SK-N-SH treated with all-trans-retinoic acid at 6 μM for 48 hours (cell line): ENCODE measurements around the gene ARAP3.

Experiments used
- ATAC-seq: fragments of 200-7000 bp; cut with Tn5 transposase; 3 replicates; pipeline ENCODE4 v1.9.1; 2020; ENCODE audit warnings: mild to moderate bottlenecking, moderate library complexity
- ARNTL ChIP-seq: fragments of 450-650 bp; formaldehyde crosslinking; IDR thresholded peaks from 2 replicates; pipeline ENCODE4 v1.5.0; 2020; ENCODE audit warnings: low read depth, mild to moderate bottlenecking, moderate library complexity, borderline replicate concordance
- BACH2 ChIP-seq: fragments of 250-450 bp; sonication (Bioruptor Pico); IDR thresholded peaks from 2 replicates; pipeline ENCODE4 v1.9.0; 2021; ENCODE audit warnings: mild to moderate bottlenecking, borderline replicate concordance
- CSRNP3 ChIP-seq: fragments of 250-450 bp; sonication (Bioruptor Pico); IDR thresholded peaks from 2 replicates; pipeline ENCODE4 v1.5.1; 2021; ENCODE audit warnings: mild to moderate bottlenecking, moderate library complexity
- ESRRG ChIP-seq: fragments of 250-450 bp; sonication (Bioruptor Pico); IDR thresholded peaks from 2 replicates; pipeline ENCODE4 v1.6.1; 2021; ENCODE audit warnings: mild to moderate bottlenecking
- ISL1 ChIP-seq: fragments of 250-450 bp; sonication (Bioruptor Pico); IDR thresholded peaks from 2 replicates; pipeline ENCODE4 v2.1.2; 2022; ENCODE audit warnings: mild to moderate bottlenecking, moderate library complexity
- OSR1 ChIP-seq: fragments of 250-450 bp; sonication (Bioruptor Pico); IDR thresholded peaks from 2 replicates; pipeline ENCODE4 v1.8.0; 2022; ENCODE audit warnings: moderate library complexity, mild to moderate bottlenecking, inconsistent platforms
- PATZ1 ChIP-seq: fragments of 250-450 bp; sonication (Bioruptor Pico); IDR thresholded peaks from 2 replicates; pipeline ENCODE4 v1.8.0; 2020; ENCODE audit warnings: mild to moderate bottlenecking, moderate library complexity, borderline replicate concordance
- POU6F1 ChIP-seq: fragments of 250-450 bp; sonication (Bioruptor Pico); IDR thresholded peaks from 2 replicates; pipeline ENCODE4 v1.8.0; 2021; ENCODE audit warnings: low read depth, mild to moderate bottlenecking, moderate library complexity, borderline replicate concordance
- PPARA ChIP-seq: fragments of 250-450 bp; sonication (Bioruptor Pico); IDR thresholded peaks from 2 replicates; pipeline ENCODE4 v1.5.0; 2020; ENCODE audit warnings: mild to moderate bottlenecking, borderline replicate concordance
- RARB ChIP-seq: fragments of 250-450 bp; sonication (Bioruptor Pico); IDR thresholded peaks from 2 replicates; pipeline ENCODE4 v1.8.0; 2021; ENCODE audit warnings: mild to moderate bottlenecking, moderate library complexity
- SNAI2 ChIP-seq: fragments of 250-450 bp; sonication (Bioruptor Pico); IDR thresholded peaks from 2 replicates; pipeline ENCODE4 v1.5.0; 2020; ENCODE audit warnings: mild to moderate bottlenecking, moderate library complexity
- TCF4 ChIP-seq: fragments of 250-450 bp; sonication (Bioruptor Pico); IDR thresholded peaks from 2 replicates; pipeline ENCODE4 v1.8.0; 2021; ENCODE audit warnings: mild to moderate bottlenecking, moderate library complexity, borderline replicate concordance
- TOX ChIP-seq: fragments of 250-450 bp; sonication (Bioruptor Pico); IDR thresholded peaks from 2 replicates; pipeline ENCODE4 v1.8.0; 2021; ENCODE audit warnings: mild to moderate bottlenecking, moderate library complexity, borderline replicate concordance
- TSHZ2 ChIP-seq: fragments of 250-450 bp; sonication (Bioruptor Pico); IDR thresholded peaks from 2 replicates; pipeline ENCODE4 v1.5.0; 2020; ENCODE audit warnings: mild to moderate bottlenecking, moderate library complexity
- ZC3H10 ChIP-seq: fragments of 250-450 bp; sonication (Bioruptor Pico); IDR thresholded peaks from 2 replicates; pipeline ENCODE4 v1.5.1; 2021; ENCODE audit warnings: mild to moderate bottlenecking, moderate library complexity
- ZFP3 ChIP-seq: fragments of 250-450 bp; sonication (Bioruptor Pico); IDR thresholded peaks from 2 replicates; pipeline ENCODE4 v1.5.0; 2020; ENCODE audit warnings: mild to moderate bottlenecking, moderate library complexity
- ZFP30 ChIP-seq: fragments of 450-650 bp; formaldehyde crosslinking; IDR thresholded peaks from 2 replicates; pipeline ENCODE4 v1.5.0; 2022; ENCODE audit warnings: mild to moderate bottlenecking, moderate library complexity
- ZNF565 ChIP-seq: fragments of 450-650 bp; formaldehyde crosslinking; conservative IDR thresholded peaks from 2 replicates; pipeline ENCODE4 v1.5.0; 2020; ENCODE audit warnings: low read depth, mild to moderate bottlenecking, moderate library complexity
- ZNF70 ChIP-seq: fragments of 450-650 bp; formaldehyde crosslinking; IDR thresholded peaks from 2 replicates; pipeline ENCODE4 v1.5.0; 2020; ENCODE audit warnings: mild to moderate bottlenecking, moderate library complexity

ARAP3 gene

GRCh38 chr5:141704782-141705297, 22.8 kb upstream of the ARAP3 start:
- ATAC-seq = no peak
- TF ChIP-seq TOX (CRISPR knock-in tag) = no peak
- no peak for TF ChIP-seq ZFP30
- no peak for TF ChIP-seq BACH2
- TF ChIP-seq RARB (CRISPR knock-in tag) = no peak
- no peak for TF ChIP-seq TSHZ2 (CRISPR knock-in tag)
- no peak for TF ChIP-seq ESRRG (CRISPR knock-in tag)
- no peak for TF ChIP-seq CSRNP3 (CRISPR knock-in tag)
- no peak for TF ChIP-seq PATZ1
- no peak for TF ChIP-seq SNAI2
- no peak for TF ChIP-seq TCF4 (CRISPR knock-in tag)
- TF ChIP-seq ZC3H10 (CRISPR knock-in tag) = no peak

- TF ChIP-seq ZFP3 (CRISPR knock-in tag) (no peak), PPARA (CRISPR knock-in tag) (no peak), BACH2 (no peak), TCF4 (CRISPR knock-in tag) (no peak), ZNF565 (CRISPR knock-in tag) (no peak), ISL1 (CRISPR knock-in tag) (no peak), ZFP30 (no peak), ESRRG (CRISPR knock-in tag) (no peak), ZNF70 (CRISPR knock-in tag) (no peak), OSR1 (CRISPR knock-in tag) (no peak), SNAI2 (no peak), ARNTL (CRISPR knock-in tag) (no peak), TSHZ2 (CRISPR knock-in tag) (no peak), TOX (CRISPR knock-in tag) (no peak)
- no peak for ATAC-seq
Measured at GRCh38 chr5:141703133-141703561, 21.1 kb upstream of the ARAP3 start.

GRCh38 chr5:141701360-141702119, 19.5 kb upstream of the ARAP3 start:
- ATAC-seq = peak; percentile 11; the same call in 2 of the 3 replicates
- TF ChIP-seq TOX (CRISPR knock-in tag) = no peak
- no peak for TF ChIP-seq ZC3H10 (CRISPR knock-in tag)
- no peak for TF ChIP-seq ZNF70 (CRISPR knock-in tag)
- no peak for TF ChIP-seq ISL1 (CRISPR knock-in tag)
- TF ChIP-seq RARB (CRISPR knock-in tag) = no peak
- TF ChIP-seq ARNTL (CRISPR knock-in tag) = no peak
- no peak for TF ChIP-seq TSHZ2 (CRISPR knock-in tag)
- TF ChIP-seq ZNF565 (CRISPR knock-in tag) = no peak
- no peak for TF ChIP-seq ZFP3 (CRISPR knock-in tag)
- TF ChIP-seq POU6F1 = no peak
- no peak for TF ChIP-seq ZFP30
- TF ChIP-seq BACH2 = no peak
